Uterus (tissue), 4 donors: Measurements from ENCODE around the gene RPGRIP1L. TPM values are rescaled to one million over a fixed set of nuclear protein-coding genes. Genes with fewer than 3 reads are reported as not detected.

ENCODE experiments used
- DNase-seq, 2 donors: peaks; one replicate each; pipeline ENCODE4 v3.0.0-alpha.2; 2019 to 2020
- H3K27ac ChIP-seq, 2 donors: fragments of 200-600 bp; sonication (generic); 1 replicate in 1 of 2; 2 replicates in 1 of 2; pipeline ENCODE4 v1.5.1; 2016 to 2018
- H3K27me3 ChIP-seq, 2 donors: fragments of 200-600 bp; sonication (generic); one replicate each; pipeline ENCODE4 v1.5.1; 2018 to 2019; ENCODE audit warnings: control low read depth in 1 of 2
- H3K36me3 ChIP-seq, 2 donors: fragments of 200-600 bp; sonication (generic); one replicate each; pipeline ENCODE4 v1.5.1; 2019; ENCODE audit warnings: control low read depth in 1 of 2
- H3K4me1 ChIP-seq, 2 donors: fragments of 200-600 bp; sonication (generic); one replicate each; pipeline ENCODE4 v1.5.1; 2018 to 2019; ENCODE audit warnings: control low read depth in 1 of 2
- H3K4me3 ChIP-seq, 2 donors: fragments of 200-600 bp; sonication (generic); 1 replicate in 1 of 2; 2 replicates in 1 of 2; pipeline ENCODE4 v1.5.1; 2018 to 2019; ENCODE audit warnings: mild to moderate bottlenecking in 1 of 2
- H3K9me3 ChIP-seq, 2 donors: fragments of 200-600 bp; sonication (generic); one replicate each; pipeline ENCODE4 v1.5.1; 2019; ENCODE audit warnings: control low read depth in 1 of 2
- POLR2A ChIP-seq, 2 donors: fragments of 450-650 bp; IDR thresholded peaks; one replicate each; pipeline ENCODE4 v1.6.1; 2016; ENCODE audit warnings: antibody characterized with exemption in 2 of 2, mild to moderate bottlenecking in 1 of 2, moderate library complexity in 1 of 2
- intact Hi-C: fragments of 100-400 bp; cut with DNase I; formaldehyde crosslinking; loops from one replicate; pipeline ENCODE4 v1.15.1; 2023; ENCODE audit warnings: low total_unique reads
- total RNA-seq, 4 donors: library from RNA; depleted of rRNA in 3 of 4; stranded (reverse); fragments of >200 nt in 3 of 4; gene quantifications; one replicate each; pipeline versions ENCODE4 v1.1.0 to v1.2.4, GENCODE V29; 2014 to 2023
- TF ChIP-seq, protein P1 (sequence below), 4 experiments: fragments of 200-600 bp in 2 of 4; fragments of 450-650 bp in 2 of 4; sonication (generic) in 2 of 4; IDR thresholded peaks; one replicate each; pipeline ENCODE4 v1.5.1; 2016 to 2019; ENCODE audit warnings: antibody characterized with exemption in 4 of 4, mild to moderate bottlenecking in 2 of 4, moderate library complexity in 1 of 4
- donor health status: DM: yes; HTN: yes; CAD: no.

The RPGRIP1L gene
- total RNA-seq, 4 donors from 2014 or later, result 1.2 to 35.3 (median 6.2) TPM

DNA sequence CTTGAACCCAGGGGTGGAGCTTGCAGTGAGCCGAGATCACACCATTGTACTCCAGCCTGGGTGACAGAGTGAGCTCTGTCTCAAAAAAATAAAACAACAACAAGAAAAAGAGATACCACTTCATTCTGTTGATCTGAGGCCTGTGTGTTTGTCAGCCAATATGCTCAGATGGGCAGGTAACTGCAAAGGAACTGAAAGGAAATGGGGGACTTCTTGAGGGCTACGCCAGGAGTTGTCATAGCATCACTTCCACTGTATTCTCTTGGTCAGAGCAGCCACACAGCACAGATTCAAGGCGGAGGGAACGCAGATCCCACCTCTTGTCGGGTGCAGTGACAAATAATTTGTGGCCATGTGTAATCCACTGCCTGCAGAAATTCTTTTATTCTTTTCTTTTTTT, 126.8 kb downstream of the RPGRIP1L start:
- DNase-seq, result no peak
- Histone ChIP-seq H3K27me3 (no peaks in the 10 kb centered on the region), H3K27ac (no peak overlapping the region), H3K9me3 (no peaks in the 10 kb centered on the region), H3K4me1 (no peaks in the 10 kb centered on the region), H3K36me3 (no peaks in the 10 kb centered on the region), H3K4me3 (no peak overlapping the region)
- TF ChIP-seq POLR2A (IDR thresholded peaks at IDR 0.05), result no peak
- TF ChIP-seq, protein P1, sequence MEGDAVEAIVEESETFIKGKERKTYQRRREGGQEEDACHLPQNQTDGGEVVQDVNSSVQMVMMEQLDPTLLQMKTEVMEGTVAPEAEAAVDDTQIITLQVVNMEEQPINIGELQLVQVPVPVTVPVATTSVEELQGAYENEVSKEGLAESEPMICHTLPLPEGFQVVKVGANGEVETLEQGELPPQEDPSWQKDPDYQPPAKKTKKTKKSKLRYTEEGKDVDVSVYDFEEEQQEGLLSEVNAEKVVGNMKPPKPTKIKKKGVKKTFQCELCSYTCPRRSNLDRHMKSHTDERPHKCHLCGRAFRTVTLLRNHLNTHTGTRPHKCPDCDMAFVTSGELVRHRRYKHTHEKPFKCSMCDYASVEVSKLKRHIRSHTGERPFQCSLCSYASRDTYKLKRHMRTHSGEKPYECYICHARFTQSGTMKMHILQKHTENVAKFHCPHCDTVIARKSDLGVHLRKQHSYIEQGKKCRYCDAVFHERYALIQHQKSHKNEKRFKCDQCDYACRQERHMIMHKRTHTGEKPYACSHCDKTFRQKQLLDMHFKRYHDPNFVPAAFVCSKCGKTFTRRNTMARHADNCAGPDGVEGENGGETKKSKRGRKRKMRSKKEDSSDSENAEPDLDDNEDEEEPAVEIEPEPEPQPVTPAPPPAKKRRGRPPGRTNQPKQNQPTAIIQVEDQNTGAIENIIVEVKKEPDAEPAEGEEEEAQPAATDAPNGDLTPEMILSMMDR (IDR thresholded peaks at IDR 0.05), result no peak
- intact Hi-C loops, result no loop called here

DNA sequence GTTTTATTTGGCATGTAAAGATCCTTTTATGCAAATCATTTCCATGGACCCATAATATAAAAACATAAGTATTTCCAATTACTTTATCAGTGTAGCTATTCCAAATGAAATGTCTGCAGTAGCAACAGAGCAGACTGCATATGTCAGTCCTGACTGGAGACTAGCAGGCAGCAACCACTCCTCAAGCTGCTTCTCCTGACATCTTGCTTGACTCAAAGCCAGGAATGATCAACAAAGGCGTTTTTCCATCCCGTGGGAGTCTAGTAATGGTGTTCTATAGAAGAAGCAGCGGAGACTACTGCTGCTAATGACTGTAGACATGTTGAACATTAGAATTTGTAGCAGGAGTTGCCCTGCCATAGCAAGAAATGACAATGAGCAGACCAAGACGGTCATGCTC, 127.4 kb downstream of the RPGRIP1L start:
- no peak for DNase-seq
- Histone ChIP-seq H3K4me1 (no peaks in the 10 kb centered on the region), H3K36me3 (no peaks in the 10 kb centered on the region), H3K4me3 (no peak overlapping the region), H3K9me3 (no peaks in the 10 kb centered on the region), H3K27me3 (no peaks in the 10 kb centered on the region), H3K27ac (no peak overlapping the region)
- intact Hi-C loops, result no loop called here
- TF ChIP-seq POLR2A (IDR thresholded peaks at IDR 0.05), result no peak
- TF ChIP-seq, protein P1 (IDR thresholded peaks at IDR 0.05), result no peak

DNA sequence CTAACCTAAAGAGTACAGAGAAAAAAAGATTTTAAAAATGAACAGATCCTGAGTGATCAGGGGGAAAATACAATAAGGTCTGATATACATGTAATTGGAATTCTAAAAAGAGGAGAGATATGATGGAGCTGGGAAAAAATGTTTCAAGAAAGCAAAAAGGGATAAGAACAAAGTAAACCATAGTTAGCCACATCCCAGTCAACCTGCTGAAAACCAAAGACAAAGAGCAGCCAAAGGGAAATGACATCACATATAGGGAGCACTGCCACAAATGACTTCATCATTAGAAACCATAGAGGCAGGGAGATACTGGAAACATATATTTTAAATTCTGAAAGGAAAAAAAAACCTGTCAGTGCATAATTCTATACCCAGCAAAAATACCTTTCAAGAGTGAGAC, 131.9 kb downstream of the RPGRIP1L start:
- no peaks in the 10 kb centered on the region for H3K36me3 ChIP-seq
- no peak overlapping the region for H3K4me3 ChIP-seq
- no peak overlapping the region for H3K27ac ChIP-seq
- no peaks in the 10 kb centered on the region for H3K9me3 ChIP-seq
- no peak for DNase-seq
- intact Hi-C loops, result no loop called here
- H3K4me1 ChIP-seq, result no peaks in the 10 kb centered on the region
- no peak for TF ChIP-seq POLR2A (IDR thresholded peaks at IDR 0.05)
- no peaks in the 10 kb centered on the region for H3K27me3 ChIP-seq

DNA sequence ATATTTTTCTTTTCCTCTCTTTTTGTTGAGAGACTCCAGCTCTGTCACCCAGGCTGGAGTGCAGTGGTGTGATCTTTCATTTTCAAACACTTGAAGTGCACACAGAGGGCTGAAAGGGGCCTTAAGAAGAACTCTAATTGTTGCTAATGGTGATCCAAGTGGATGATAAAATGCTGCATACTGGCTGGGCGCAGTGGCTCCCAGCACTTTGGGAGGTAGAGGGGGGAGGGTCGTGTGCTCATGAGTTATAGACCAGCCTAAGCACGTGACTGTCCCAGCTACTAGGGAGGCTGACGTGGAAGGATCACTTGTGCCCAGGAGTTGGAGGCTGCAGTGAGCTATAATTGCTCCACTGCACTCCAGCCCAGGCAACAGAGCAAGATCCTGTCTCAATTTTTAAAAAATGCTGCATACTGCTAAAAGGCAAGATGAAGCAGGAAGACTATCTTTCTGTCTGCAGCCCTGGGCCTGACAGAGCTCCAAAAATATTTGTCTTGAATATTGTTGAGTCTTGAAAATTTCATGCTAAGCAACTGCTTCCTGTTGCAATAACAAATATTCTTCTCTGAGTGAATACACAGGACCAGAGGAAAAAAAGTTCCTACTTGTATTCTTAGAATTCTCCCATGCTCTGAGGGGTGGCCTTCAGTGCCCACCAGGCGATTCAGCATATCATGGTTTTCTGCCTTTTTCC, 137.0 kb downstream of the RPGRIP1L start:
- Histone ChIP-seq H3K27ac (no peak overlapping the region), H3K4me1 (no peaks in the 10 kb centered on the region), H3K36me3 (no peaks in the 10 kb centered on the region), H3K4me3 (no peak overlapping the region), H3K9me3 (no peaks in the 10 kb centered on the region), H3K27me3 (no peaks in the 10 kb centered on the region)
- DNase-seq, result no peak
- no peak for TF ChIP-seq POLR2A (IDR thresholded peaks at IDR 0.05)
- TF ChIP-seq, protein P1 (IDR thresholded peaks at IDR 0.05), result no peak
- intact Hi-C loops, result no loop called here

DNA sequence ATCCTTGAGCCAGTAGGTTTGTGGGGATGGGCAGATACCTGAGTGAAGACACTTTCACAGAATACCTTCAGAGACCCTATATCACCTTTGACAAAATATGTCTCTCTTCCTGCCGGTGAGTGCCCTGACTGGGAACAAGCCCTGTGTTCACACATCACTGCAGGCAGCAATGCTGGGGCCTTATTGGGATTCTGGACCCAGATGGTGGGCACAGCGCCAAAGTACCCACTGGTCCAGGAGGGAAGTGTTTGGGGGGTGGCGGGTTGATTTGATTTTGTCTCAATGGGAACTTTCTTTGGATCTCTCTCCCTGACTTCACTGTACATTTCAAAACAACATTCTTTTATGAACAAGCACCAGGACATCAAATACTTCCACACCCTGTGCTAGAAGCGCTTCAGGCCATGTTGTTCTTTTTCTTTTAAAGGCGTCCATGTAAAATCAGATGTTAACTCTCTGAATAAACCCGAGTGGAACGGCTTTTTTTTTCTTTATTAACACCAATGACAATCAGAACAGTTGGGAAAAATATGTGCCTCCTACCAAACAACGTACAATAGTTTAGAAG, 138.3 kb downstream of the RPGRIP1L start:
- H3K27ac ChIP-seq, result no peak overlapping the region
- DNase-seq, result no peak
- intact Hi-C loops, result no loop called here
- TF ChIP-seq POLR2A (IDR thresholded peaks at IDR 0.05), result no peak
- TF ChIP-seq, protein P1 (IDR thresholded peaks at IDR 0.05), result no peak
- H3K27me3 ChIP-seq, result no peaks in the 10 kb centered on the region
- H3K4me3 ChIP-seq, result no peak overlapping the region
- H3K9me3 ChIP-seq, result no peaks in the 10 kb centered on the region
- H3K4me1 ChIP-seq, result no peaks in the 10 kb centered on the region
- no peaks in the 10 kb centered on the region for H3K36me3 ChIP-seq
